GM18951 (cell line): ENCODE data around the gene PIK3R2.

Experiments
- POLR2A ChIP-seq: IDR thresholded peaks from 4 replicates; pipeline ENCODE4 v1.6.1; 2011; ENCODE audit warnings: mild to moderate bottlenecking; ENCODE audit not compliant: insufficient read length, insufficient read depth; ENCODE audit errors: extremely low read depth
- in situ Hi-C: fragments of 300-500 bp; cut with MboI; formaldehyde crosslinking; loops from one replicate; pipeline ENCODE4 v1.12.0; 2022; ENCODE audit warnings: low sequenced_read_pairs, mixed read lengths, inconsistent platforms; ENCODE audit not compliant: unreplicated experiment

The PIK3R2 gene

DNA sequence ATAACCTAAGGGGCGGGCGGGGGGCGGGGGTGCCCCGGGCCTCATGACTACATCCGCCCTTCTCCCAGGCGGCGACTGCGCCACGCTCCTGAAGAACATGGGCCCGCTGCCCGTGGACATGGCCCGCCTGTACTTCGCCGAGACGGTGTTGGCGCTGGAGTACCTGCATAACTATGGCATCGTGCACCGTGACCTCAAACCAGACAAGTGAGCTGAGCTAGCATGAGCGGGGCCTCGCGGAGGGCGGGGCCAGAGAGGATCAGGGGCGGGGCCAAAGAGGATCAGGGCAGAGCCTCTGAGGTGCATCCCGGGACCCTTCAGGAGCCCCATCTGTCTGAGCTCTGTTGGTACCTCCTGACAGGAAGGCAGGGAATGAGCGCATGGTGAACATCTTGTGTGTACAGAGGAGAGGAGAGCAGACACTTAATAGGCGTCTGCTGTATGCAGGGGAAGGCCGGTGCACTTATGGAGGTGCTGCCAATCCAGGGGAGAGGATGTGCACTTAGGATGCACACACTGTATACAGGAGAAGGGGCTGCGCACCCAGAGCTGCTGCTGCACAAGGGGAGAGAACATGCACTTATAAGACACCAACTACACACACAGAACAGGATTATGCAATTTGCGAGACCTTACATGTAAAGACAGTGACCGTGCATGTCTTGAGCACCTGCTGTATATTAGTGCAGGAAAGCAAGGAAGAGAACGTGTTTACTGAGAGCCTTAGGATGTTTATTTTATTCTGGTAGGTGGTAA is 20.9 kb upstream of the PIK3R2 start:
- in situ Hi-C loops: no loop called here
- no peak for TF ChIP-seq POLR2A

DNA sequence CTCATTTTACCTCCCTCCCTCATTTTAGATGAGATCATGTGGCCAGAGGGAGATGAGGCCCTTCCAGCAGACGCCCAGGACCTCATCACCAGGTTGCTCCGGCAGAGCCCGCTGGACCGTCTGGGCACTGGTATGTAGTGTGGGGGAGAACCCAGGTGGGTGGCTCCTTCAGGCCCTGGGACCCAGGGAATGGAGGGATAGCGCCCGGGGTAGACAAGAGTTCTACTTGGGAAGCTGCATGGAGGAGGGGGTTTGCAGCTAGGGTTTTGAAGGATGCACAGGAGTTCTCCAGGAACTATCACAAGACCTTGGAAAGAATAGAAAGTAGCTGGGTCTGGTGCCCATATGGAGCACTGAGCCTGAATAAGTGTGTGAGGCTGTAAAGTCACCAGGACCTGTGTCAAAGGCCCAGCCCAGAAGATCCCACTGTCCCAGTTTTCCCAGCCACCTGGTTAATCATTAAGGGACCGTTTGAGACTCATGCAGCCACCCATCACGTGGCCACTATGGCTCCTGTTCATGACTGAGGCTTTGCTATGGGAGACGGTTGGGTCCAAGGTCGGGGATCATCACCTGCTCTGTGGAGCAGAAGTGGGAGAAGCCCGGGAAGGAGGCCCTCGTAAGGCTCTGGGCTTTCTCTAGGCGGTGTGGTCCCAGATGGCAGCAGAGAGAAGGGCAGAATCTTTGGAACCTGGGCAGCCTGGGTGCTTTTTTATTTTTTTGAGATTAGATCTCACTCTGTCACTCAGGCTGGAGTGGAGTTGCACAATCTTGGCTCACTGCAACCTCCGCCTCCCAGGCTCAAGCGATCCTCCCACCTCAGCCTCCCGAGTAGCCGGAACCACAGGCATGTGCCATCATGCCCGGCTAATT is 17.0 kb upstream of the PIK3R2 start:
- no peak for TF ChIP-seq POLR2A
- in situ Hi-C loops: no loop called here

DNA sequence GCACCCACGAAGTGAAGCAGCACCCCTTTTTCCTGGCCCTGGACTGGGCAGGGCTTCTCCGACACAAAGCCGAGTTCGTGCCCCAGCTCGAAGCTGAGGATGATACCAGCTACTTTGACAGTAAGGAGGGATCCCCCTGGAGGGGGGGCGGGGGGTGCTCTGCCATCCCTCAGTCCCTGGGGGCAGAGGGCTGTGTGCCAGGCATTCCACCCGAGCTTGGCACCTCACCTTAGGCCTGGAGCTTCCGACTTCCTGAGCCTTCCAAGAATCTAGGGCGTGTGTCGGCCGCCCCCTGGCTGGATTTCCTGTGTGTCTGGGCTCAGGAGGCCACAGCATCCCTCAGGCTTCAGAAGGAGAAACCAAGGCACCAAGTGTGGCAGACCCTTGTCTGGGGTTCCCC is 15.7 kb upstream of the PIK3R2 start:
- in situ Hi-C loops: no loop called here
- no peak for TF ChIP-seq POLR2A

DNA sequence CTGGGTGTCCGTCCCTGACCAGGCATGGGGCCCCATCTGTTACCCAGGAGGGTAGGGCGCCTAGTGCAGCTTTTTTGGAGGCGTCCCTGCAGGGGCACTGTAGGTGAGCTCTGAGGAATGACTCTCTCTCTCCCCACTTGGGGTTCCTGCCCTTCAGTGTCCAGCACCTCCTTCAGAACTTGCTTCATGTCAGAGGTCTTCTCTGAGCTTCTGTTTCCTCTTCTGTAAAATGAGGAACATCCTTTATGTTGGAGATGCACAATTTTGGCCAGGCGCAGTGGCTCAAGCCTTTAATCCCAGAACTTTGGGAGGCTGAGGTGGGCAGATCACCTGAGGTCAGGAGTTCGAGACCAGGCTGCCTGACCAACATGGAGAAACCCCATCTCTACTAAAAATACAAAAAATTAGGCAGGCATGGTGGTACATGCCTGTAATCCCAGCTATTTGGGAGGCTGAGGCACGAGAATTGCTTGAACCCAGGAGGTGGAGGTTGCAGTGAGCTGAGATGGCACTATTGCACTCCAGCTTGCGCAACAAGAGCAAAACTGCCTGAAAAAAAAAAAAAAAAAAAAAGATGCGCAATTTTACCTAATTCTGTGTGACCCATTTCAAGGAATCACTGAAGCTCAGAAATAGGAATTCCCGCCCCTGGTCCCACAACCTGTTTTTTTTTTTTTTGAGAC is 15.2 kb upstream of the PIK3R2 start:
- TF ChIP-seq POLR2A: no peak
- in situ Hi-C loops: no loop called here

DNA sequence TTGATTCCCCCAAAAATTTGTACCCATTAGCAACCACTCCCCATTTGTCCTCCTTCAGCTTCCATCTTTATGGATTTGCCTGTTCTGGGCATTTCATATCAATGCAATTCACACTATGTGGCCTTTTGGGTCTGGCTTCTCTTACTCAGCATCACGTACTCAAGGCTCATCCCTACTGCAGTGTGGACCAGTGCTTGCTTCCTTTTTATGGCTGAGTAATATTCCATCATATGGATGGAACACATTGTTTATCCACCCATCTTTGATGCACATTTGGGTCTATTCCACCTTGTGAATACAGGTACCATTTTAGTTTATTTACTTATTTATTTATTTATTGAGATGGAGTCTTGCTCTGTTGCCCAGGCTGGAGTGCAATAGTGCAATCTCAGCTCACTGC is 12.5 kb upstream of the PIK3R2 start:
- TF ChIP-seq POLR2A: no peak
- in situ Hi-C loops: no loop called here

DNA sequence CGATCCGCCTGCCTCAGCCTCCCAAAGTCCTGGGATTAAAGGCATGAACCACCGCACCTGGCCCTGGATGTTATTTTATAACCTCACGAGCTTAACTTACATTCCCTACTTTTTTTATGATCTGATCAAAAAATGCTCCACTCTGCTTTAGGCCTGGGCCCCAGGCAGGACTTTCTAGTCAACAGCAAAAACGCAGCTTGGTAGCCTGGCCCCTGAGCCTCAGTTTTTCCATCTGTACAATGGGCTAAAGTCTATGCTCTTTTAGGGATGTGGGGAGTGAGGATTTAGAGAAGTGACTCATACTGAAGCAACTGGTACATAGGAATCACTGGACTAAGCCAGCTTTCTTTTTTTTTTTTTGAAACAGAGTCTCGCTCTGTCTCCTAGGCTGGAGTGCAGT is 11.9 kb upstream of the PIK3R2 start:
- TF ChIP-seq POLR2A: no peak
- in situ Hi-C loops: no loop called here

DNA sequence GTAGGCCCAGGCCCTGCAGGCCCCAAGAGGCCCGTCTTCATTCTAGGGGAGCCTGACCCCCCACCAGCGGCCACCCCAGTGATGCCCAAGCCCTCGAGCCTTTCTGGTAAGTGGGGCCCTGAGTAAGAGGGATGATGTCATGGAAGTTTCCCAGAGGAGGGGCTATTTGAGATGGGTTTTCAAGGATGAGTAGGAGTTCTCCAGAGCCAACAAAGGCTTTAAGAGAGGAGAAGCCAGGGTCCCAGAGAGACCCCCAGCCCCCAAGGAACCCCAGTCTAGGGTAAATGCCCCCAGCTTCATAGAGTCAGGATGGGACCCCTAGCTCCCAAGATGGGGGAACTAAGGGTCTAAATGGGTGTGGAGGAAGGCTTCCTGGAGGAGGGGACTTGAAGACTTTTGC is 9.1 kb upstream of the PIK3R2 start:
- in situ Hi-C loops: no loop called here
- TF ChIP-seq POLR2A: no peak

DNA sequence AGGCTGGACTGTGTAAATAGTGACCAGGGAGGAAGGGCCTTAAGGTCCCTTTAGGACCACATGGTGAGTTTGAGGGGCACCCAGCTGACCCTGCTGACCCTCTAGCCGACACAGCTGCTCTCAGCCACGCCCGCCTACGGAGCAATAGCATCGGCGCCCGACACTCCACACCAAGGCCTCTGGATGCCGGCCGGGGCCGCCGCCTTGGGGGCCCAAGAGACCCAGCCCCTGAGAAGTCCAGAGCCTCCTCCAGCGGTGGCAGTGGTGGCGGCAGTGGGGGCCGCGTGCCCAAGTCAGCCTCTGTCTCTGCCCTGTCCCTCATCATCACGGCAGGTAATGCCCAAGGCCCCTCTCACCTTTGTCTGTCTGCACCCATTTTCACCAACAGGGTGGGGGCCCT is 8.6 kb upstream of the PIK3R2 start:
- in situ Hi-C loops: no loop called here
- no peak for TF ChIP-seq POLR2A

DNA sequence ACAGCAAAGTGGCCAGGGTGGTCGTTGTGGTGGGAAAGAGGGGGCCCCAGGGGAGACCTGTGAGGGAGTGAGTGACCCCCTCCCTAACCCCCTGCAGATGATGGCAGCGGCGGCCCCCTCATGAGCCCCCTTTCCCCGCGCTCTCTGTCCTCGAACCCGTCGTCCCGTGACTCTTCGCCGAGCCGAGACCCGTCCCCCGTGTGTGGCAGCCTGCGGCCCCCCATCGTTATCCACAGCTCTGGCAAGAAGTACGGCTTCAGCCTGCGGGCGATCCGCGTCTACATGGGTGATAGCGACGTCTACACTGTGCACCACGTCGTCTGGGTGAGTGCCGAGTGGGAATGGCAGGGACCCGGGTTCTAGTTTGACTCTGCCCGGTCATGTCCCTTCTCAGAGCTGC is 8.1 kb upstream of the PIK3R2 start:
- no peak for TF ChIP-seq POLR2A
- in situ Hi-C loops: no loop called here

DNA sequence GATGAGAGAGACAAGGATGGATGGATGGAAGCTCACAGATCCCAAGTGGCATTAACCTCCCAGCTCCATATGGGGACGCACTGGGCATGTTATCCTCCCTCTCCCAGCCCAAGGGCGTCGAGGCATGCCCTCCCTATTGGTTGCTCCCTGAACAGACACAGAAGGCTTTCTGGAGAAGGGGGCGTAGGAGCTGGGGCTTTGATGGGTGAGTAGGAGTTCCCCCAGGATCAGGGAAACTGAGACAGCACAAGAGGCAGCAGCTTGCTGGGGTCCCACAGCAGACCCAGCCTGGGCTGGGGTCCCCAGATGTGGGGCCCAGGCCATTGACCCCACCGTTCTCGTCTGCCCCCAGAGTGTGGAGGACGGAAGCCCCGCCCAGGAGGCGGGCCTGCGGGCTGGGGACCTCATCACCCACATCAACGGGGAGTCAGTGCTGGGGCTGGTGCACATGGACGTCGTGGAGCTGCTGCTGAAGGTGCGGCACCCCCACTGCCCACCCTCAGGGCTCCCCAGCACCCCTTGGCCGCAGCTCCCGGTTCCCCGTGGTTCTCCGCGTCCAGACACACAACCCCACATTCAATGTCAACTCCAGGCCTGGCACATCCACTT is 7.5 kb upstream of the PIK3R2 start:
- in situ Hi-C loops: no loop called here
- no peak for TF ChIP-seq POLR2A

DNA sequence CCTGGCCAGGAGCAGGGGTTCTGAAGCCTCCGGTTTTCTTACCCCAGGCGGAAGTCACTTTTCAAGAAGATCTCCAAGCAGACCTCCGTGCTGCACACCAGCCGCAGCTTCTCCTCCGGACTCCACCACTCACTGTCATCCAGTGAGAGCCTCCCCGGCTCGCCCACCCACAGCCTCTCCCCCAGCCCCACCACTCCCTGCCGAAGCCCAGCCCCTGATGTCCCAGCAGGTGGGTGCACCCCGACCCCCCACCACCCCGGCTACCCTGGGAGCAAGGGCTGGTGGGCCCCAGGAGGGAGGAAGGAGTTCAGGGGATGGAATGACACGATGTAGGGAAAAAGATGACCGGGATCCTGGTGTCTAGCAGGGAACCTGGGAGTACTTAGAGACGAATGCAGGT is 5.6 kb upstream of the PIK3R2 start:
- TF ChIP-seq POLR2A: no peak
- in situ Hi-C loops: no loop called here

DNA sequence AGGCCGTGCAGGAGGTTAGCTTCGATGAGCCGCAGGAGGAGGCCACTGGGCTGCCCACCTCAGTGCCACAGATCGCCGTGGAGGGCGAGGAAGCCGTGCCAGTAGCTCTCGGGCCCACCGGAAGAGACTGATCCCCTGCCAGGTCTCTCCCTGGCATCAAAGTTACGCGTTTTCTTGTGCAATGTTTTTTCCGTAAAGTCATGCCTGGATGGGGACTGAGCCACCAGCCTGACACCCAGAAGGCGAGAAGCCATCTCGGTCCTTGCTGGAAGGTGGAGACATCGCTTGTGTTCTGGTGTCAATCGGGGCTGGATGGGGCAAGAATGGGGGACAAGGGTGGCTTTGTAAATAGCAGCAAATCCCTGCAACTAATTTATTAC is 3.4 kb upstream of the PIK3R2 start:
- TF ChIP-seq POLR2A: no peak
- in situ Hi-C loops: no loop called here
